Mesangial cell (primary cell): ENCODE measurements around the gene IQCF2. TPM values are rescaled to one million over a fixed set of nuclear protein-coding genes. Genes with fewer than 3 reads are reported as not detected.

Experiments used
- total RNA-seq: library from RNA; depleted of rRNA; stranded (reverse); fragments of >200 nt; gene quantifications from 2 replicates; pipeline ENCODE4 v1.2.3, GENCODE V29; 2015

Gene IQCF2
- not detected in 2 replicates for total RNA-seq

DNA sequence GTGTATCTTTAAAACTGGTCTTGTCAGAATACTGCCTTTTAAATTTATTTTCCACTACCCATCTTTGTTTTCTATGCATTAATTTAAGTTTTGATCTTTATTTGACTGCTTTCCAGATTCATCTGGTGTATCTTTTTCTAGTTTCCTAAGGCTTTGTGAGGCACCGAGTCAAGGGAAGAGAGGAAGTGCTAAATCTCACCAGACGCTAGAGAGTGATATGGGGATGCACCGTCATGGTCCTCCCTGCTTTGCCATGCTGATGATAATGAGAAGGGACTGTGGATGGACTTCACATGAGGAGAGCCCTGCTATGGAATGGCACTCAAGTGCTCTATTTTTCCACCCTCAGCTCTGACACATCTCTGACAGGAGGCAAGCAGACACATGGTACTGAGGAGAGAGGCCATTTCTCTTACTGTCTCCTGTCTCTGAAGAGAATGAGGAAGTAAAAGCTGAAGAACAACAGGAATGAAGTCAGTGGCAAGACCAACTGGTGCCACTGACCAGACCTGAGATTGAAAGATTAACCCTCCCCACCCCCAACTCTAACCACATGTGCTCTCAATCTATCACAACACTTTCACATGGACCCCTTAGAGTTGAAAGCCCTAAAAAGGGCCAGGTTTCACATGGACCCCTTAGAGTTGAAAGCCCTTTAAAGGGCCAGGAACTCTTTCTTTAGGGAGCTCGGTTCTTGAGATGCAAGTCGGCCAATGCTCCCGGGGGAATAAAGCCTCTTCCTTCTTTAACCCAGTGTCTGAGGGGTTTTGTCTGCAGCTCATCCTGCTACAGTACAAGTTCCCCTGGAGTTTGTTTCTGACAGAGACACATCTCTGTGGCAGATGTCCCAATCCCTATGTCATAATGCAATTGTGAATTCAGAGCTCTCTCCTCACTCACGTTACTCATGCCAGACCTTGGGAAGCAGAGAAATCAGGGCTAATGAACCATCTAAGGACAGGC lies at the start of gene IQCF2:
TSS of gene IQCF2 (plus strand) at position 913 of the 963 bp plus-strand sequence. CDS start 52 bp downstream, outside the sequence.

GRCh38 chr3:51875501-51875900 lies 14.1 kb downstream of the IQCF2 start, which contains the start of gene IQCF5:
IQCF5 (minus strand) TSS chr3:51875601; CDS start chr3:51875531, 70 bp downstream.

Other genes starting within 250 kb of the IQCF2 start
- 70.7 and 101 TPM in 2 replicates for gene TEX264, start 190.4 kb upstream of the IQCF2 start, total RNA-seq
- gene GRM2, start 154.5 kb upstream of the IQCF2 start, total RNA-seq, result 0.16 TPM in 1 of 2 replicates, not detected in the other
- not detected in 2 replicates for gene IQCF6, start 82.4 kb upstream of the IQCF2 start, total RNA-seq
- not detected in 2 replicates for gene IQCF5, start 14.0 kb downstream of the IQCF2 start, total RNA-seq
- not detected in 2 replicates for gene IQCF1, start 41.7 kb downstream of the IQCF2 start, total RNA-seq
- 19.0 and 38.0 TPM in 2 replicates for gene RRP9, start 80.3 kb downstream of the IQCF2 start, total RNA-seq
- 10.8 and 19.9 TPM in 2 replicates for gene PARP3, start 80.7 kb downstream of the IQCF2 start, total RNA-seq
- gene GPR62, start 93.8 kb downstream of the IQCF2 start, total RNA-seq, result 0.25 and 0.49 TPM in 2 replicates
- 68.7 and 81.2 TPM in 2 replicates for gene PCBP4, start 105.8 kb downstream of the IQCF2 start, total RNA-seq
- 26.1 and 81.4 TPM in 2 replicates for gene ABHD14B, start 112.4 kb downstream of the IQCF2 start, total RNA-seq
- 24.8 and 44.9 TPM in 2 replicates for gene ABHD14A, start 113.4 kb downstream of the IQCF2 start, total RNA-seq
- gene ACY1, start 121.9 kb downstream of the IQCF2 start, total RNA-seq, result 50.8 and 54.1 TPM in 2 replicates
- gene RPL29, start 134.3 kb downstream of the IQCF2 start, total RNA-seq, result 1,554 and 1,953 TPM in 2 replicates
- gene DUSP7, start 195.0 kb downstream of the IQCF2 start, total RNA-seq, result 25.4 and 32.1 TPM in 2 replicates